Muscle layer of duodenum (tissue), 2 donors: Measurements from ENCODE around the gene UBE3B.

Source experiments
- H3K27ac ChIP-seq: one replicate; pipeline ENCODE4 v1.7.0; 2013; ENCODE audit warnings: mild to moderate bottlenecking, low read length
- H3K27me3 ChIP-seq: one replicate; pipeline ENCODE4 v1.7.0; 2013; ENCODE audit warnings: low read depth, mild to moderate bottlenecking, control low read depth, low read length
- H3K36me3 ChIP-seq, 2 donors: one replicate each; pipeline ENCODE4 v1.7.0; 2013; ENCODE audit warnings: low read length in 2 of 2, control low read depth in 1 of 2, mild to moderate bottlenecking in 1 of 2; ENCODE audit not compliant: insufficient read depth in 2 of 2, control insufficient read depth in 1 of 2
- H3K4me1 ChIP-seq, 2 donors: one replicate each; pipeline ENCODE4 v1.7.0; 2013; ENCODE audit warnings: low read length in 2 of 2, mild to moderate bottlenecking in 2 of 2, control low read depth in 1 of 2, moderate library complexity in 1 of 2; ENCODE audit not compliant: insufficient read depth in 2 of 2, control insufficient read depth in 1 of 2
- H3K4me3 ChIP-seq, 2 donors: one replicate each; pipeline ENCODE4 v1.7.0; 2013; ENCODE audit warnings: low read length in 2 of 2, low read depth in 1 of 2, mild to moderate bottlenecking in 1 of 2
- H3K9me3 ChIP-seq, 2 donors: one replicate each; pipeline ENCODE4 v1.7.0; 2013; ENCODE audit warnings: low read length in 2 of 2, control low read depth in 1 of 2, mild to moderate bottlenecking in 1 of 2; ENCODE audit not compliant: control insufficient read depth in 1 of 2
- donor health status: healthy.

UBE3B gene

GRCh38 chr12:109489016-109489954 lies 11.9 kb downstream of the UBE3B start:
- Histone ChIP-seq H3K27ac (no peak overlapping the region), H3K36me3 (peaks cover 80 to 94% of the 10 kb centered on the region in 2 donors), H3K27me3 (no peaks in the 10 kb centered on the region), H3K4me1 (no peaks in the 10 kb centered on the region), H3K4me3 (no peak overlapping the region), H3K9me3 (no peaks in the 10 kb centered on the region)

GRCh38 chr12:109489955-109490565 lies 12.6 kb downstream of the UBE3B start:
- Histone ChIP-seq H3K9me3 (no peaks in the 10 kb centered on the region), H3K27ac (no peak overlapping the region), H3K36me3 (peaks cover 84 to 95% of the 10 kb centered on the region in 2 donors), H3K4me1 (no peaks in the 10 kb centered on the region), H3K4me3 (no peak overlapping the region), H3K27me3 (no peaks in the 10 kb centered on the region)

- no peak overlapping the region for H3K27ac ChIP-seq
- no peak overlapping the region for H3K4me3 ChIP-seq
- H3K4me1 ChIP-seq: no peaks in the 10 kb centered on the region
- peaks cover 69 to 95% of the 10 kb centered on the region in 2 donors for H3K36me3 ChIP-seq
- H3K9me3 ChIP-seq: no peaks in the 10 kb centered on the region
- H3K27me3 ChIP-seq: no peaks in the 10 kb centered on the region
Measured at GRCh38 chr12:109491671-109492070, 14.2 kb downstream of the UBE3B start.

- Histone ChIP-seq H3K36me3 (peaks cover 63 to 92% of the 10 kb centered on the region in 2 donors), H3K27ac (no peak overlapping the region), H3K9me3 (no peaks in the 10 kb centered on the region), H3K4me3 (no peak overlapping the region), H3K27me3 (no peaks in the 10 kb centered on the region), H3K4me1 (no peaks in the 10 kb centered on the region)
Measured at GRCh38 chr12:109492371-109492770, 14.9 kb downstream of the UBE3B start.

GRCh38 chr12:109493090-109493489 lies 15.7 kb downstream of the UBE3B start:
- no peak overlapping the region for H3K27ac ChIP-seq
- H3K4me3 ChIP-seq: no peak overlapping the region
- H3K27me3 ChIP-seq: no peaks in the 10 kb centered on the region
- H3K9me3 ChIP-seq: no peaks in the 10 kb centered on the region
- H3K4me1 ChIP-seq: no peaks in the 10 kb centered on the region
- H3K36me3 ChIP-seq: peaks cover 62 to 92% of the 10 kb centered on the region in 2 donors

- Histone ChIP-seq H3K27me3 (no peaks in the 10 kb centered on the region), H3K27ac (no peak overlapping the region), H3K4me3 (no peak overlapping the region), H3K36me3 (peaks cover 54 to 92% of the 10 kb centered on the region in 2 donors), H3K9me3 (no peaks in the 10 kb centered on the region), H3K4me1 (no peaks in the 10 kb centered on the region)
Measured at GRCh38 chr12:109493938-109494337, 16.5 kb downstream of the UBE3B start.

GRCh38 chr12:109494348-109494881 lies 17.0 kb downstream of the UBE3B start:
- peaks cover 52 to 92% of the 10 kb centered on the region in 2 donors for H3K36me3 ChIP-seq
- no peaks in the 10 kb centered on the region for H3K4me1 ChIP-seq
- H3K27me3 ChIP-seq: no peaks in the 10 kb centered on the region
- no peaks in the 10 kb centered on the region for H3K9me3 ChIP-seq
- no peak overlapping the region for H3K4me3 ChIP-seq
- H3K27ac ChIP-seq: no peak overlapping the region

- Histone ChIP-seq H3K36me3 (peaks cover 48 to 92% of the 10 kb centered on the region in 2 donors), H3K4me1 (no peaks in the 10 kb centered on the region)
Measured at GRCh38 chr12:109495012-109495411, 17.6 kb downstream of the UBE3B start.

GRCh38 chr12:109496306-109496705 lies 18.9 kb downstream of the UBE3B start:
- H3K4me1 ChIP-seq: no peaks in the 10 kb centered on the region
- no peak overlapping the region for H3K4me3 ChIP-seq
- no peak overlapping the region for H3K27ac ChIP-seq
- no peaks in the 10 kb centered on the region for H3K27me3 ChIP-seq
- H3K9me3 ChIP-seq: no peaks in the 10 kb centered on the region
- peaks cover 48 to 93% of the 10 kb centered on the region in 2 donors for H3K36me3 ChIP-seq

More at GRCh38 chr12:109495012-109495411, 17.6 kb downstream of the UBE3B start:
- H3K27ac ChIP-seq: no peak overlapping the region
- H3K4me3 ChIP-seq: no peak overlapping the region
- H3K27me3 ChIP-seq: no peaks in the 10 kb centered on the region
- no peaks in the 10 kb centered on the region for H3K9me3 ChIP-seq

- no peak overlapping the region for H3K27ac ChIP-seq
- H3K4me1 ChIP-seq: no peaks in the 10 kb centered on the region
- no peaks in the 10 kb centered on the region for H3K9me3 ChIP-seq
- no peaks in the 10 kb centered on the region for H3K27me3 ChIP-seq
- H3K4me3 ChIP-seq: no peak overlapping the region
- H3K36me3 ChIP-seq: peaks cover 53 to 95% of the 10 kb centered on the region in 2 donors
Measured at GRCh38 chr12:109497675-109498074, 20.2 kb downstream of the UBE3B start.

- Histone ChIP-seq H3K4me1 (no peaks in the 10 kb centered on the region), H3K4me3 (no peak overlapping the region), H3K27me3 (no peaks in the 10 kb centered on the region), H3K36me3 (peaks cover 60 to 95% of the 10 kb centered on the region in 2 donors), H3K9me3 (no peaks in the 10 kb centered on the region), H3K27ac (no peak overlapping the region)
Measured at GRCh38 chr12:109500406-109501185, 23.2 kb downstream of the UBE3B start.
